ENCODE data around the gene INPP5A.

Gene INPP5A

DNA sequence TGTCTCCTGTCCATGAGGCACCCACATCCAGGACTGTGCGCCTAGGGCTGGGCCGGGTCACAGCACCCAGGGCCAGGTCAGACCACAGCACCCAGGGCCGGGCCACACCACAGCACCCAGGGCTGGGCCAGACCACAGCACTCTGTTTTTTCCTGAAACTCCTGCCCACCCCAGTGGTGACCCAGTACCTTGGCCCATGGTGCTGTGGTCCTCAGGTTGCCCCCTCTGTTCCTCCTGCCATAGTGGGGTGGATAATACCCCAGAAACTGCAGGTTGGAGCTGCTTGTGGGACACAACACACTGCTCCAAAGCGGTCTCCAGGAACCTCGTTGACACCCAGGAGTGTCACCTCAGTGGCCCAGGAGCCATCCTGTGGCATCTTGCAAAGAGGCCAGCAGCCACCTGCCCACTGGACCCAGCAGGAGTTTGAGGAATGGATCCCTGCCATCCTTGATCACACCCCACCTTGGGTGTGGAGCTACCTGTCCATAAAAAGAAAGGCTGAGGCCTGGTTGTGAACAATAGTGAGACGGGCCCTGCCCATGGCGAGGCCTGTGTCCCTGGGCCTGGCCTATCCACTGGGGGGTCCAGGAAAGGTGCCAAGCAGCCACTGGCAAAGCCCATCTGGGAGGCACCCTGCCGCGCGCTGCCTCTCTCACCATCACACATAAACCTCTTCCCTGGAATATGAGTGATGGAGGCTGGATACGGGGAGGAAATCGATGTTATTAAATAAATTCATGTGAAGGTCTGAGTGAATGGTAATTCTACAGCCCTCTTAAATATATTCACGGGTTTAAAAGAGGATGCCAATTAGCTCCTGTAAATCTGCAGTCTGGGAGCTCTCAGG lies 159.4 kb downstream of the INPP5A start:
- in situ Hi-C loops (cut with MboI; ENCODE audit: low pct_unique_long_range_greater_than_20kb, low sequenced_read_pairs, unreplicated experiment): no loop called here
- DNase-seq (ENCODE audit: low spot score): no peak

DNA sequence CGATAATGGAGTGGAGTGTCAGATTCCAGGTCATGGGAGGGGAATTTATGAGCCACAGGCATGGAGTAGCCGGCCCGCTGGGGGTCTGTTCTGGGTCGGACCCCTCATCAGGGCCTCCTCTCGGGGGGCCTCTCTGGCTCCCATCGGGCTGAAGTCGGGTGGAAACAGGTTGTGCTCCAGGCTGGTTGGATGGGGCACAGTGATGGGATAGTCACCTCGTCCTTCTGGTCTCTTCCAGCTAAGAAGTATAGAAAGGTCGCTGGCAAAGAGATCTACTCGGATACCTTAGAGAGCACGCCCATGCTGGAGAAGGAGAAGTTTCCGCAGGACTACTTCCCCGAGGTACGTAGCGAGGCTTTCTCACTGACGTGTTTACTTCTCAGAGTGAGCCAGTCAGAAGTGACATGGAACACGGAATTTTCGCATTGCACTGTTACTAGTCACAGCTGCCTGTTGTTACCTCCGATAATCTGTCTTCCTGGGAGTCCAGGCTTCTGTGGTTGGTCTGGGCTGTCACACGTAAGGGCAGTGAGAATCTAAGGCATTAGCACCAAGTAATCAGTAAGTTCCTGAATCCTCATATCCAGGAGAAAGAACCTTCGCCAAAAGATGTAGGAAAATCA lies 160.1 kb downstream of the INPP5A start:
- TF ChIP-seq, protein P1, sequence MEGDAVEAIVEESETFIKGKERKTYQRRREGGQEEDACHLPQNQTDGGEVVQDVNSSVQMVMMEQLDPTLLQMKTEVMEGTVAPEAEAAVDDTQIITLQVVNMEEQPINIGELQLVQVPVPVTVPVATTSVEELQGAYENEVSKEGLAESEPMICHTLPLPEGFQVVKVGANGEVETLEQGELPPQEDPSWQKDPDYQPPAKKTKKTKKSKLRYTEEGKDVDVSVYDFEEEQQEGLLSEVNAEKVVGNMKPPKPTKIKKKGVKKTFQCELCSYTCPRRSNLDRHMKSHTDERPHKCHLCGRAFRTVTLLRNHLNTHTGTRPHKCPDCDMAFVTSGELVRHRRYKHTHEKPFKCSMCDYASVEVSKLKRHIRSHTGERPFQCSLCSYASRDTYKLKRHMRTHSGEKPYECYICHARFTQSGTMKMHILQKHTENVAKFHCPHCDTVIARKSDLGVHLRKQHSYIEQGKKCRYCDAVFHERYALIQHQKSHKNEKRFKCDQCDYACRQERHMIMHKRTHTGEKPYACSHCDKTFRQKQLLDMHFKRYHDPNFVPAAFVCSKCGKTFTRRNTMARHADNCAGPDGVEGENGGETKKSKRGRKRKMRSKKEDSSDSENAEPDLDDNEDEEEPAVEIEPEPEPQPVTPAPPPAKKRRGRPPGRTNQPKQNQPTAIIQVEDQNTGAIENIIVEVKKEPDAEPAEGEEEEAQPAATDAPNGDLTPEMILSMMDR (IDR thresholded peaks at IDR 0.05; ENCODE audit: extremely low read depth, insufficient read depth, missing control alignments): no peak
- in situ Hi-C loops (cut with MboI; ENCODE audit: low pct_unique_long_range_greater_than_20kb, low sequenced_read_pairs, unreplicated experiment): no loop called here
- no peak for DNase-seq (ENCODE audit: low spot score)

More for the DNA sequence above, 159.4 kb downstream of the INPP5A start:
- TF ChIP-seq, protein P1 (IDR thresholded peaks at IDR 0.05; ENCODE audit: extremely low read depth, insufficient read depth, missing control alignments): no peak

DNA sequence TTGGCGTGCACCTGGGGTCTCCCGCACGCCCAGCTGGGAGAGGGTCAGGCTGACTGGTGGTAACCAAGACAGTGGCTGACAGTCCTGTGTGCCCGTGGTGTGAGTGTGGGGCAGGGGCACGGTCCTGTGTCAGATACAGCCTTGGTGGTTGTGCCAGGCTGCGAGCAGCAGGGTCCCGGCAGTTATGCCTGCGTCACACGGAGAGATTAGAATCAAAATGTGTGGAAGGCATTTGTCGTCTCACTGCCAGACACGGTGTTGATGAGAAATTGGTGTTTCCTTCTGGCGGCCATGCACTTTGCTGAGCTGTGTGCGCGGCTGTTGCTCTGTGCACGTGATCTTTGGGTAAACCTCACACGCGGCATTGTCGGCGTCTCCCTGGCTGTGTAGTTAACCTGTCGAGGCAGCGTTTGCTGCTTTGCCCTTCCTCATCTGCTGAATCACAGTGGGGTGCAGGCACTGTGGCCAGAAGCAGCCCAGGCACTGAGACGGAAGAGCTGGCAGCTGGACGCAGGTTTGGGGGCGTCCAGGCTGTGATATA lies 160.7 kb downstream of the INPP5A start:
- in situ Hi-C loops (cut with MboI; ENCODE audit: low pct_unique_long_range_greater_than_20kb, low sequenced_read_pairs, unreplicated experiment): no loop called here

DNA sequence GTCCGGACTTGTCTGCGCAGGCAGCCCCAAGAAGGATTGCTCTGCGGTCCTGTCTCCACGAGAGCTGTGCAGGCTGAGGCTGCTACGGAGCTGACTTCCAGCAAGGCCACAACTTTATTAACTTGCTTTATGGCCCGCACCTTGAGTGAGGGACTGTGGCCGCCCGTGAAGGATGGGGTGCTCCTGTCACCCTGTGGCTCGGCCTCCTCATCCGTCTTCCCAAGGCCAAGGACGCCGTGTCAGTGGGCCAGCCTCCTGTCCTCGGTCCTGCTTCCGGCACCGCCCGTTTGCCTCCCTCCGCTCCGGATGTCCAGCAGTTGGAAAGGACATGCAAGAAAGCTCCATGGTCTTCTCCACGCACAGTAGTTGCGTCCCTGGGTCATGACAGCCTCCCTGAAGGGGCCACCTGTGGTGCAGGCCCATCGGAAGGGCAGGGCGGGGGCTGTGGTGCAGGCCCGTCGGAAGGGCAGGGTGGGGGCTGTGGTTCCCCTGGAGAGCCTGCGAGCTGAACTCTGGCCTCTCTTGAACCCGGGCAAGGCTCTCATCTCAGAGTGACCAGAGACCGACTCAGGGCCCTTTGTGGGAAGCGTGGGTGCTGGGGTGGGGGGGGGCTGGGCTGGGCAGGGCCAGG lies 161.3 kb downstream of the INPP5A start:
- in situ Hi-C loops (cut with MboI; ENCODE audit: low pct_unique_long_range_greater_than_20kb, low sequenced_read_pairs, unreplicated experiment): no loop called here
- DNase-seq (ENCODE audit: low spot score): no peak

More for the DNA sequence above, 160.7 kb downstream of the INPP5A start:
- no peak for DNase-seq (ENCODE audit: low spot score)
- TF ChIP-seq, protein P1 (IDR thresholded peaks at IDR 0.05; ENCODE audit: extremely low read depth, insufficient read depth, missing control alignments): no peak

DNA sequence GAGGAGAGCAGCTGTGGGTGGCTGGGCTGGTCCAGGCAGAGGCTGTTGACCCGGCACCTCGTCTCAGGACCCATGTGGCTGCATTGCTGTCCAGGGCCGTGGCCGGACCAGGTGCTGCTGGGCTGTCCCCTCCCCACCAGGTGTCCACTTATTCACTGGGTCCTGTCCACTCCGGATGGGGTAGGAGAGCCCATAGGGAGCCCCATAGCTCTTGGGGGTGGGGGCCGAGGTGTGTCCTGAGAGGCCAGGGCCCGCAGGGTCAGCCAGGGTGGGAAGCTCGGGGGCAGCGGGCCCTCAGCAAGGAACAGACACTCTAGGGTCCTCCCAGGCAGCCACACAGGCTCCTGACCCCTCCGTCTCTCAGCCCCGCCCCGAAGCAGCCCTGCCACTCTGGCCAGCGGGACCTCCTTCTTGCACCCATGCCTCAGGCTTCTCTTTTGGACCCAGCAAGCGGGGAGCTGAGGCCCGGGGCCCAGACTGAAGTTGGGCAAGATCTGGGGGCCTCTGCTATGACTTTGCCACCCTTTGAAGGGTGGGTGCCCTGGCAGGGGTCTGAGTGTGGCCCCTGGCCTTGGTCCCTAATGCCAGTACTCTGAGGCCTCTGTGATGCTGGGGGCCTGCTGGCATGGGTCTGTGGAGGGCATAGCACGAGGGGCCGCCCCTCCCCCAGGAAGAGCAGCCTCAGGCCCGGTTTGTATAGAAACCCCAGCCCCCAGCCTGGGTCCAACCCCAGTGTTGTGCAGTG lies 162.0 kb downstream of the INPP5A start:
- TF ChIP-seq, protein P1 (IDR thresholded peaks at IDR 0.05; ENCODE audit: extremely low read depth, insufficient read depth, missing control alignments): no peak
- in situ Hi-C loops (cut with MboI; ENCODE audit: low pct_unique_long_range_greater_than_20kb, low sequenced_read_pairs, unreplicated experiment): no loop called here
- no peak for DNase-seq (ENCODE audit: low spot score)

More for the DNA sequence above, 161.3 kb downstream of the INPP5A start:
- TF ChIP-seq, protein P1 (IDR thresholded peaks at IDR 0.05; ENCODE audit: extremely low read depth, insufficient read depth, missing control alignments): no peak

Data from GM13977 (cell line).